Measurements from ENCODE around the gene TTC1.
"Not testable (repeated sequence)": the region's sequence is repeated elsewhere in the genome, so short reads cannot be mapped to it uniquely, and the experiment has no call there.

Gene TTC1

GRCh38 chr5:159993194-159993593 is 15.7 kb upstream of the TTC1 start:
- in situ Hi-C loops (cut with MboI; ENCODE audit: low sequenced_read_pairs): no loop called here

GRCh38 chr5:159995907-159996306 is 13.0 kb upstream of the TTC1 start:
- in situ Hi-C loops (cut with MboI; ENCODE audit: low sequenced_read_pairs): no loop called here

GRCh38 chr5:160001457-160001856 is 7.5 kb upstream of the TTC1 start:
- in situ Hi-C loops (cut with MboI; ENCODE audit: low sequenced_read_pairs): no loop called here

GRCh38 chr5:160007514-160007913 is 1.4 kb upstream of the TTC1 start:
- in situ Hi-C loops (cut with MboI; ENCODE audit: low sequenced_read_pairs): no loop called here

GRCh38 chr5:160008529-160008876 is 436 bp upstream of the TTC1 start:
- in situ Hi-C loops (cut with MboI; ENCODE audit: low sequenced_read_pairs): not testable (repeated sequence)

- in situ Hi-C loops (cut with MboI; ENCODE audit: low sequenced_read_pairs): no loop called here
Measured at GRCh38 chr5:160009591-160009989, 651 bp downstream of the TTC1 start.

- in situ Hi-C loops (cut with MboI; ENCODE audit: low sequenced_read_pairs): no loop called here
Measured at GRCh38 chr5:160011471-160011870, 2.5 kb downstream of the TTC1 start.

GRCh38 chr5:160014197-160014596 is 5.3 kb downstream of the TTC1 start:
- in situ Hi-C loops (cut with MboI; ENCODE audit: low sequenced_read_pairs): not testable (repeated sequence)

GRCh38 chr5:160018945-160019625 is 10.1 kb downstream of the TTC1 start:
- in situ Hi-C loops (cut with MboI; ENCODE audit: low sequenced_read_pairs): no loop called here

- in situ Hi-C loops (cut with MboI; ENCODE audit: low sequenced_read_pairs): no loop called here
Measured at GRCh38 chr5:160020266-160020770, 11.4 kb downstream of the TTC1 start.

GRCh38 chr5:160020964-160021363 is 12.0 kb downstream of the TTC1 start:
- in situ Hi-C loops (cut with MboI; ENCODE audit: low sequenced_read_pairs): no loop called here

GRCh38 chr5:160021831-160022446 is 13.0 kb downstream of the TTC1 start:
- in situ Hi-C loops (cut with MboI; ENCODE audit: low sequenced_read_pairs): no loop called here

- in situ Hi-C loops (cut with MboI; ENCODE audit: low sequenced_read_pairs): no loop called here
Measured at GRCh38 chr5:160023007-160023907, 14.3 kb downstream of the TTC1 start.

GRCh38 chr5:160023908-160024630 is 15.1 kb downstream of the TTC1 start:
- in situ Hi-C loops (cut with MboI; ENCODE audit: low sequenced_read_pairs): no loop called here

- in situ Hi-C loops (cut with MboI; ENCODE audit: low sequenced_read_pairs): no loop called here
Measured at GRCh38 chr5:160029004-160029403, 20.1 kb downstream of the TTC1 start.

- in situ Hi-C loops (cut with MboI; ENCODE audit: low sequenced_read_pairs): no loop called here
Measured at GRCh38 chr5:160029540-160030139, 20.7 kb downstream of the TTC1 start.

GRCh38 chr5:160030631-160031377 is 21.9 kb downstream of the TTC1 start:
- in situ Hi-C loops (cut with MboI; ENCODE audit: low sequenced_read_pairs): no loop called here

GRCh38 chr5:160033546-160034252 is 24.8 kb downstream of the TTC1 start:
- in situ Hi-C loops (cut with MboI; ENCODE audit: low sequenced_read_pairs): no loop called here

GRCh38 chr5:160036243-160036642 is 27.3 kb downstream of the TTC1 start:
- in situ Hi-C loops (cut with MboI; ENCODE audit: low sequenced_read_pairs): no loop called here

All from hTERT RPE-1 (cell line).